Ureter (tissue), 1 donor: Measurements from ENCODE around the gene FHIP1A. TPM values are rescaled to one million over a fixed set of nuclear protein-coding genes. Genes with fewer than 3 reads are reported as not detected.
"Not testable (repeated sequence)": the region's sequence is repeated elsewhere in the genome, so short reads cannot be mapped to it uniquely, and the experiment has no call there.

Experiments
- DNase-seq: peaks from one replicate; pipeline ENCODE4 v3.0.0-alpha.2; 2020; ENCODE audit warnings: low spot score
- total RNA-seq: library from RNA; stranded (reverse); gene quantifications from one replicate; pipeline ENCODE4 v1.2.4, GENCODE V29; 2023
- donor health status: DM: yes; HTN: yes; CAD: no.

The FHIP1A gene
- total RNA-seq = 25.0 TPM

GRCh38 chr4:151408630-151409469, at the start of gene FHIP1A:
Gene FHIP1A (plus strand): TSS chr4:151409176. CDS start chr4:151566260, 157,084 bp downstream.
- peak; percentile 89 for DNase-seq

- no peak for DNase-seq
Observed at GRCh38 chr4:151359576-151359975, 49.4 kb upstream of the FHIP1A start.

- no peak for DNase-seq
Observed at GRCh38 chr4:151361126-151361525, 47.9 kb upstream of the FHIP1A start.

GRCh38 chr4:151361966-151362365, 47.0 kb upstream of the FHIP1A start:
- DNase-seq = no peak

GRCh38 chr4:151362404-151363164, 46.4 kb upstream of the FHIP1A start:
- peak; percentile 78 for DNase-seq

- no peak for DNase-seq
Observed at GRCh38 chr4:151376540-151376939, 32.4 kb upstream of the FHIP1A start.

- DNase-seq = no peak
Observed at GRCh38 chr4:151389311-151389710, 19.7 kb upstream of the FHIP1A start.

- not testable (repeated sequence) for DNase-seq
Observed at GRCh38 chr4:151389799-151390198, 19.2 kb upstream of the FHIP1A start.

GRCh38 chr4:151395873-151396272, 13.1 kb upstream of the FHIP1A start:
- DNase-seq = no peak

GRCh38 chr4:151400343-151400742, 8.6 kb upstream of the FHIP1A start:
- DNase-seq = no peak

GRCh38 chr4:151401739-151402138, 7.2 kb upstream of the FHIP1A start:
- no peak for DNase-seq

GRCh38 chr4:151402145-151402865, 6.7 kb upstream of the FHIP1A start:
- DNase-seq = no peak

- no peak for DNase-seq
Observed at GRCh38 chr4:151403656-151404055, 5.3 kb upstream of the FHIP1A start.

- DNase-seq = not testable (repeated sequence)
Observed at GRCh38 chr4:151404802-151405201, 4.2 kb upstream of the FHIP1A start.

- no peak for DNase-seq
Observed at GRCh38 chr4:151407018-151407417, 2.0 kb upstream of the FHIP1A start.

- DNase-seq = peak; percentile 46
Observed at GRCh38 chr4:151407466-151408379, 1.3 kb upstream of the FHIP1A start.

GRCh38 chr4:151408380-151408629, 671 bp upstream of the FHIP1A start:
- no peak for DNase-seq

- DNase-seq = peak; percentile 53
Observed at GRCh38 chr4:151409470-151410313, 716 bp downstream of the FHIP1A start.

- DNase-seq = no peak
Observed at GRCh38 chr4:151415978-151416377, 7.0 kb downstream of the FHIP1A start.

GRCh38 chr4:151417164-151417571, 8.2 kb downstream of the FHIP1A start:
- DNase-seq = no peak
